ENCODE data around the gene CACNA1C. TPM values are rescaled to one million over a fixed set of nuclear protein-coding genes. Genes with fewer than 3 reads are reported as not detected.

The CACNA1C gene
- total and polyA plus RNA-seq, 2 of the 4 experiments (the other 2 are of a cell fraction), result 1.6 to 2.6 TPM

DNA sequence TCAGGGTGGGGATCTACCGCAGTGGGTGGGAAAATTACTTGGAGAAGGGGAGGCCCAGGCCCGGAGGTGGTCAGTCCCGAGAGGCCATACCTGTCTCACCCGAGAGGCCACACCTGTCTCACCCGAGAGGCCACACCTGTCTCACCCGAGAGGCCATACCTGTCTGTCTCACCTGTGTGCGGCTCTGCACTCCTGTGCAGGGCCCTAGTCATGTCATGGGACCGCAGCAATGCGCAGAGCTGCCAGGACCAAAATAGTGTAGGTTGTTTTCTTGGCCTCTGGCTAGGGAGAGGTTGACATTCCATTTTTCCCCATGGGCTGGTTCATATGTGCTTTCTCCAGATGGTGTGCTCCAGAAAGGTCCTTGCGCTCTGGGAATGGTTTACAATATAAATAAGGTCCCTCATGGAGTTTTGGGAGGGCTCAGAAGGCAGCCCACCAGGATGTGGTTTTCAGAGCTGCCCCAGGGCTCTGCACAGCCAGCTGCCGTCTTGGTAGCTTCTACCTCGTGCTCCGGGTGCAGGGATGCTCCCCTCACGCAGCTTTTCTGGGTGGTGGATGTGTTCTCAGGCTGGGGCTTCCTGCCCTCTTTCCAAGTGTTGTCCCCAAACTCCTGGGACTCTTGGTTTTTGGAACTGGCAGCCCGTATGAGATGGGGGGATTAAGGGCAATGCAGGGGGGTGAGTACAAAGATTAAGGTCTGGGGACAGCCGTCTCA is 58.2 kb downstream of the CACNA1C start:
- H3K27ac ChIP-seq (ENCODE audit: insufficient read depth, low read length), result no peak overlapping the region
- TF ChIP-seq, protein P1, sequence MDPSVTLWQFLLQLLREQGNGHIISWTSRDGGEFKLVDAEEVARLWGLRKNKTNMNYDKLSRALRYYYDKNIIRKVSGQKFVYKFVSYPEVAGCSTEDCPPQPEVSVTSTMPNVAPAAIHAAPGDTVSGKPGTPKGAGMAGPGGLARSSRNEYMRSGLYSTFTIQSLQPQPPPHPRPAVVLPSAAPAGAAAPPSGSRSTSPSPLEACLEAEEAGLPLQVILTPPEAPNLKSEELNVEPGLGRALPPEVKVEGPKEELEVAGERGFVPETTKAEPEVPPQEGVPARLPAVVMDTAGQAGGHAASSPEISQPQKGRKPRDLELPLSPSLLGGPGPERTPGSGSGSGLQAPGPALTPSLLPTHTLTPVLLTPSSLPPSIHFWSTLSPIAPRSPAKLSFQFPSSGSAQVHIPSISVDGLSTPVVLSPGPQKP (IDR thresholded peaks at IDR 0.05; ENCODE audit: borderline replicate concordance, low read depth, low read length), result no peak
- TF ChIP-seq FOS (IDR thresholded peaks at IDR 0.05; ENCODE audit: low read depth, low read length) (no peak), RAD21 (IDR thresholded peaks at IDR 0.05; ENCODE audit: low read length) (no peak), POLR2A (IDR thresholded peaks at IDR 0.05; ENCODE audit: low read depth, low read length) (no peak), CHD1 (IDR thresholded peaks at IDR 0.05; ENCODE audit: low read depth, low read length) (no peak)
- TF ChIP-seq, protein P2, sequence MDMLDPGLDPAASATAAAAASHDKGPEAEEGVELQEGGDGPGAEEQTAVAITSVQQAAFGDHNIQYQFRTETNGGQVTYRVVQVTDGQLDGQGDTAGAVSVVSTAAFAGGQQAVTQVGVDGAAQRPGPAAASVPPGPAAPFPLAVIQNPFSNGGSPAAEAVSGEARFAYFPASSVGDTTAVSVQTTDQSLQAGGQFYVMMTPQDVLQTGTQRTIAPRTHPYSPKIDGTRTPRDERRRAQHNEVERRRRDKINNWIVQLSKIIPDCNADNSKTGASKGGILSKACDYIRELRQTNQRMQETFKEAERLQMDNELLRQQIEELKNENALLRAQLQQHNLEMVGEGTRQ (IDR thresholded peaks at IDR 0.05; ENCODE audit: low read depth, low read length), result no peak
- TF ChIP-seq, protein P3, sequence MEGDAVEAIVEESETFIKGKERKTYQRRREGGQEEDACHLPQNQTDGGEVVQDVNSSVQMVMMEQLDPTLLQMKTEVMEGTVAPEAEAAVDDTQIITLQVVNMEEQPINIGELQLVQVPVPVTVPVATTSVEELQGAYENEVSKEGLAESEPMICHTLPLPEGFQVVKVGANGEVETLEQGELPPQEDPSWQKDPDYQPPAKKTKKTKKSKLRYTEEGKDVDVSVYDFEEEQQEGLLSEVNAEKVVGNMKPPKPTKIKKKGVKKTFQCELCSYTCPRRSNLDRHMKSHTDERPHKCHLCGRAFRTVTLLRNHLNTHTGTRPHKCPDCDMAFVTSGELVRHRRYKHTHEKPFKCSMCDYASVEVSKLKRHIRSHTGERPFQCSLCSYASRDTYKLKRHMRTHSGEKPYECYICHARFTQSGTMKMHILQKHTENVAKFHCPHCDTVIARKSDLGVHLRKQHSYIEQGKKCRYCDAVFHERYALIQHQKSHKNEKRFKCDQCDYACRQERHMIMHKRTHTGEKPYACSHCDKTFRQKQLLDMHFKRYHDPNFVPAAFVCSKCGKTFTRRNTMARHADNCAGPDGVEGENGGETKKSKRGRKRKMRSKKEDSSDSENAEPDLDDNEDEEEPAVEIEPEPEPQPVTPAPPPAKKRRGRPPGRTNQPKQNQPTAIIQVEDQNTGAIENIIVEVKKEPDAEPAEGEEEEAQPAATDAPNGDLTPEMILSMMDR (conservative IDR thresholded peaks at IDR 0.05; ENCODE audit: low read depth, low read length), result no peak
- no peak overlapping the region for H2BK15ac ChIP-seq (ENCODE audit: low read depth, low read length)
- dilution Hi-C loops (cut with HindIII; ENCODE audit: low sequenced_read_pairs, unreplicated experiment) (no loop called here), intact Hi-C loops (cut with micrococcal nuclease) (no loop called here), in situ Hi-C loops (cut with MboI; ENCODE audit: low sequenced_read_pairs) (no loop called here)
- H3K9me1 ChIP-seq (ENCODE audit: insufficient read depth, low read length), result 0 out of 2 replicates have a peak, but pooled peaks cover 2% of the 10 kb centered on the region
- CTCF ChIA-PET, result no interaction called here
- H2AFZ ChIP-seq (replicated peaks; ENCODE audit: low read length, poor library complexity), result no peak overlapping the region
- peaks cover 0 to 8% of the 10 kb centered on the region in 2 experiments; a peak in 2 of 4 replicates for H3K79me1 ChIP-seq (ENCODE audit: low read depth in 1 of 2, low read length in 2 of 2)
- H3K4me2 ChIP-seq (ENCODE audit: low read depth, low read length), result no peak overlapping the region
- no peak overlapping the region for H2BK20ac ChIP-seq (ENCODE audit: low read depth, low read length)
- H4K5ac ChIP-seq (ENCODE audit: low read depth, low read length), result no peak overlapping the region
- no peak overlapping the region for H3K9ac ChIP-seq (ENCODE audit: low read depth, low read length)
- H3K36me3 ChIP-seq (ENCODE audit: control insufficient read depth, insufficient read depth, low read length), result peaks cover 4% of the 10 kb centered on the region; the same call in 1 of the 2 replicates
- POLR2A ChIA-PET (ENCODE audit: unreplicated experiment), result no interaction called here
- H2AK5ac ChIP-seq (ENCODE audit: low read depth, low read length), result no peak overlapping the region
- no peak overlapping the region for H2BK120ac ChIP-seq (ENCODE audit: low read depth, low read length)
- H3K4me1 ChIP-seq (ENCODE audit: control insufficient read depth, insufficient read depth, low read length), result peaks cover 3% of the 10 kb centered on the region; the same call in 1 of the 2 replicates
- H4K91ac ChIP-seq (ENCODE audit: insufficient read depth, low read depth, low read length), result no peak overlapping the region
- H3K9me3 ChIP-seq (ENCODE audit: control insufficient read depth, insufficient read depth, low read length), result no peaks in the 10 kb centered on the region
- H3K14ac ChIP-seq (replicated peaks; ENCODE audit: low read depth, low read length), result no peak overlapping the region
- no peak overlapping the region for H3K4ac ChIP-seq (ENCODE audit: low read depth, low read length)
- H3K18ac ChIP-seq (ENCODE audit: low read depth, low read length), result no peak overlapping the region
- ATAC-seq (ENCODE audit: low read depth) (no peak), DNase-seq (no peak)
- peaks cover 9% of the 10 kb centered on the region for H4K20me1 ChIP-seq (ENCODE audit: insufficient read depth, low read length)
- H3K56ac ChIP-seq (ENCODE audit: extremely low read depth, insufficient read depth, low read length), result no peak overlapping the region
- BruUV-seq (replicated peaks), result no TSS peak
- H2BK5ac ChIP-seq (ENCODE audit: low read depth, low read length, poor library complexity, severe bottlenecking), result no peak overlapping the region
- H2AK9ac ChIP-seq (replicated peaks; ENCODE audit: low read depth, low read length, poor library complexity), result no peak overlapping the region
- no CpG with 5 or more reads among the region's 16 CpGs for WGBS, 2 experiments (ENCODE audit: extremely low coverage in 2 of 2, insufficient read length in 1 of 2)
- no peaks in the 10 kb centered on the region for H3K27me3 ChIP-seq (ENCODE audit: control insufficient read depth, insufficient read depth, low read length)
- H4K8ac ChIP-seq (ENCODE audit: low read depth in 2 of 2, low read length in 2 of 2), result no peak overlapping the region
- no peak overlapping the region for H3K23ac ChIP-seq (ENCODE audit: low read depth, low read length)
- no peak overlapping the region for H3K4me3 ChIP-seq (ENCODE audit: insufficient read depth, low read depth, low read length)

All from IMR-90 (cell line).